Measurements from ENCODE around the gene MAMDC2.

MAMDC2 gene

DNA sequence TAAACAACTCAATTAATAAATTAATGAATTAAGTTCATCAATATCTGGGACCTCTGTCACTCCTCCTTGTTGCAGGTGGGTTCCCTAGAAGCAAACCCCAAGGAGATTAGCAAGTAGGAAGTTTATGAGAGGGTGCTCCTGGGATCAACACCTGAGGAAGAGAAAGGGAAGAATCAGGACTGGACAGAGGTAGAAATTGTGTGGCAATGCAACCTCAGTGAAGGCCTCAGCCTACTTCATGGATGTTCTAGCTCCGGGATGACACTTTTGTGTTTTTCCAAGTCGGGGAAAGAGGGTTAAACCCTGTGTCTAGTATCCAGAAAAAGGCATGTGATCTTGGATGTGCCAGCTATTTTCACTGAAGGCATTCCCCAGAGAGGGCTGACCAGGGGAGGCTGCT is 23.2 kb downstream of the MAMDC2 start:
- DNase-seq = no peak

DNA sequence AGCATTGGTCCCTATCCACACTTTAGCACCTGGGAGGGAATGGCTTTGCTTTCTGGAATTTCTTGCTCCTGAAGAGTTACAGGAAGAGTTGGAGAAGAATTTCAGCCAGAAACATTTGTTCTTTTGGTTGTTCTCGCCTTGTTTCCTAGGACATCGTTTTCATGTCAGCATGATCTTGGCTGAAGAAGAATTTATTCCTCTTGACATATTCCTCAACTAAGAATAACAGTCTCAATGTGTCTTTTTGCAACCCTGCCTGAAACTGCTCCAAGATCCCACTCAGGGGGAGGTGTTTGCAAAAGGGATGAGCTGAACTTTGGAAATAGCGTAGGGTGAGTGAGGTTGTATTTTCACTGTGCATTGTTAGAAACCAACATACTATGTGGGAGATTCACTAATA is 26.1 kb downstream of the MAMDC2 start:
- no peak for DNase-seq

DNA sequence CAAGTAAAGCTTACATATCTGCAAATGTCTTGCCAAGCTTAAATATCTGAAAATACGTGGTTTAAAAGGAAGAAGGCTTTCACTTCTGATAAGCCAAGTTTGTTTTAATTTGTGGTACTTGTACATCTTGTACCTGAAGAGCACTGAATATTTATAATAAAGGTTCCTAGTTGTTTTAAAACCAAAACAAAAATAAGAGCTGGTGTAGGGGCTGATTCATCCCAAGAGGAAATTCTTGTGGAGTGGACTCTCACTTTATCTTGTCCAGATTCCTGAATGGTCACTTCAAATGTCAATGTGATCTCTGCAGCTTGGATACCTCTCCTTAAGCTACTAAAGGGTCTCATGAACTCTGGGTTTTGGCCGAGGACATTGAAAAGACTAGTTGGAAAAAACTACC is 29.5 kb downstream of the MAMDC2 start:
- DNase-seq = no peak

DNA sequence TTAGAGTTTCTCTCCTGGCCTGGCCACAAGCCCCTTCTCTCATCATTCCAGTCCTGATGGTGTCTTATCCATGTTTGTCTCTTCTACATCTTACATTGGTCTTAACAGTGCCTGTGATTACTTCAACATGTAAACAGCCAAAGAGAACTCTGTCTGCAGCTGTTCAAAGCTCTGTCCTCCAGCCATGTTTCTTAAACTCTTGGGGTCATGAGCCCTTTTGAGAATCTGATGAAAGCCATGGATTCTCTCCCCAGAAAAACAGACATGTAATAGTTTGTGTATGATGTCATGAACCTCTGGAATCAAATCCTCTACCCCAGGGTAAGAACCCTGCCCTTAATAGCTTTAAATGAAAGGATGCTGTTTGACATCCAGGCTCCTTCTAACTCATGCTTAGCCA is 30.1 kb downstream of the MAMDC2 start:
- DNase-seq = no peak

DNA sequence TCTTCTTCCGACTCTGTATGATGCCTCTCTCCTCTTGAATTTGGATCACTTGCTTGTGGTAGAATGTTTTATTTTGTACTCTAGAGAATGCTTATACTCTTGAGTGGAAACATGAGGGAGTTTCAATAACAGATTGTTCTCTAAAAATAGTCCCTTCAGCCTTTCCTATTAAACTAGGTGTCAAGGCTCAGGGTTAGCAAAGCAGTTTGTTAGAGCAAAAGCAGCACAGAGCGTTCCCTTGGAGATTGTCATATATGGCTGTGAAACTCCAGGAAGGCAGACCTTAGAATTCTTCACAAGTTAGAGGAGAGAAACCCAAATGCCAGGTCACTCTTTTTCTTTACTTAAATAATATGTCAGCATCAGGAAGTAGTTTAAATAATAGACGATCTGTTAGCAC is 33.0 kb downstream of the MAMDC2 start:
- DNase-seq = no peak

DNA sequence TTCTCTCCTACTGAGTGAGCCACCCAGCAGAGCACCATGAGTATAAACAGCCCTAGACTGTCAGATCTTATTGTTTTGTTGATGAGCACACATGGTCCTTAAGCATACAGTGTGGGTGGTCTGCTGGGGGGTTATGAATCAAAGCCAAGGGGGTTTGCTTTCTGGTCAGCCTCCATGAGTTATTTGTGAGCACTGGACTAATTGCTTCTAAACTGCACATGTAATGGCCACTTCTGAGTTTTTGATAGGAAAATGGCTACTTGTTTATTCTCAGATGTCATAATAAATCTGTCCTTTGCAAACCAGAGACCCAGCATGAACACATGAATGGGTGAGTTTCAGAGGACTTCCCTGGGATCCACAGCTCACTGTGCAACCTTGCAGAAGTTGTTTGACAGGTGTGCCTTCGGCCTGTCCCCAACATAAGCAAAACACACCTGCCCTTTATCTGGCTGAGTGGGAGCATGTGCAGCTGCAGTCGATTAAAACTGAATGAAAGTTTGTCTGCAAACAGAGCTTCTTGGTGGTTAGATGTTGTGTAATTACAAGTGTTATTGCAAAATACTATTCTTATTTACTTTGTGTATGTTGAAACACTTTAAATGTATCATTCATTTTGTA is 35.9 kb downstream of the MAMDC2 start:
- no peak for DNase-seq

DNA sequence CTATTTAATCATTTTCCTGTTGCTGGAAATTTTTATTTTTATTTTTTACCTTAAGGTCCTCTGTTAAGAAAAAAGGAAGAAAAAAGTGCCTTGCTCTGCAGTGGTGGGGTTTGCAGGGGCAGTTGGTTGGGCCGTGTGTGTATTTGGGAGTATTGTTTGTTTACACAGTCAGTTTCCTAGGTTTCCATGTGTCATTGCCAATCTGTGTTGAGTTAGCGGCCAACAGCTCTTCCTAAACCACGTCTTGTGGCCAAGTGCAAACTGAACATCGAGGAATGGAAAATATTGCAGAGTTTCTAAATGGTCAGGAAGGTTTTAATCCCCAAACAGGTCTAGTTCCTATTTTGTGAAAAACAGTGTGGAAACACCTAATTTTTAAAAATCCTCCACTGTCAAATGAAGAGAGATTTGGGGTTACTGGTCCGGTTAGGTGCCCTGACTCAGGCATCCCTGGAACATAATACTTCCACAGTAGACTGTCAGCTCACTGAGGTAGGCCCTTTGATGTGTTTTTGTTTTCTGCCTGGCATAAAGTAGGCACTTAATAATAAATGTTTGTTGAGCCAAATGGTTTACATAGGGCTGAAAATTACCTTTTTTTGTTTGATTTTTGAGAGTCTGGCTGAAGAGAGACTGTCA is 37.0 kb downstream of the MAMDC2 start:
- peak; percentile 82 for DNase-seq

DNA sequence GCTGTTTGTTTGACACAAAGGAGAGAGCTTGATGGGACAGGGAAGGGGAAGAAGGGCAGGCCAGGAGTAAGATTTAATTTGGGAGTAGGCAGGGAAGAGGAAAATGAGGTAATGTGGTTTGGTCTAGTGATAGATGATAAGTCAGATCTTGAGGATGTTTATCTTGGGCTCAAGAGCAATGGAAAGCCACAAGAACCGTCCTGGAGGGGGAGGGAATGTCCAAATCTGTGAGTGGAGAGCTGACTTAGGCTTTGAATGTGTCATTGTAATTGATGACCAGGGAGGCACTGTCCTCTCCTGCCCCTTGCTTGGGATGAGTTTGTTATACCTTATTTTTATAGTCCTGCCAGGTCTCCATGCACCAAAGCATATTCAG is 37.5 kb downstream of the MAMDC2 start:
- DNase-seq = no peak

DNA sequence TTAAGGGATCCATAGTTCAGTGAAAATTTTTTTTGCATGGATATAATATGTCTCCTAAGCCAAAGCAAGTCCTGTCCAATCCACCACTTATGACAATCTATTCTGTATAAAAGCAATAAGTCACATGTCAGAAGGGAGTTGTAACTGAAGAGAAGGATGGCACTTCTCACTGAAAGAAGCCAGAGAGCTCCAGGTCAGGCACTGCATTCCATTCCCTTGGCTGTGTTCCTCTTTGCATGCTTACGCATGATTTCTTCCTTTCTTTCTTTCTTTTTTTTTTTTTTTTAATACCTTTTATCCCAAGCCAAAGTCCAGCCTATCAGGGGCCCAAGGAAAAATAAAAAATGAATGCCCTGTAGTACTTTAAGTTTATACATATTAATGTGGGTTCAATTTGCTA is 39.8 kb downstream of the MAMDC2 start:
- DNase-seq = no peak

DNA sequence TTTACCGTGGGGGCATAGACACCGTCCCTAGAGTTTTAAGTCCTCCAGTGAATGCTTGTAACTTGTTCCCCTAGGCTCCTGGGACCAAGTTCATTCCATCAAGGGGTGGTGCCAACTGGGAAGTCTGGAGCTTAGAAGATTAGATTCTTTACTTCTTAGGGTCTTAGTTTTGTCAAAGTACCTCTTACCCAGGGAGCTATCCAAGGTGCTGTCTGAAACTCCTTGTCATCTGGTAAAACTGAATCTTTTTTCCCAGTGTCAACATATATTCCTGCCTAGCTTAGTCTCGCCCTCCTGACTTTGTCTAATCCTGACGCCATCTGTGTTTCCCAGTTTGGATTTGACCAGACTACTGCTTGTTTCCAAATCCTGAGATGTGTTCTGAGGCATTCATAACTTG is 41.6 kb downstream of the MAMDC2 start:
- DNase-seq = no peak

DNA sequence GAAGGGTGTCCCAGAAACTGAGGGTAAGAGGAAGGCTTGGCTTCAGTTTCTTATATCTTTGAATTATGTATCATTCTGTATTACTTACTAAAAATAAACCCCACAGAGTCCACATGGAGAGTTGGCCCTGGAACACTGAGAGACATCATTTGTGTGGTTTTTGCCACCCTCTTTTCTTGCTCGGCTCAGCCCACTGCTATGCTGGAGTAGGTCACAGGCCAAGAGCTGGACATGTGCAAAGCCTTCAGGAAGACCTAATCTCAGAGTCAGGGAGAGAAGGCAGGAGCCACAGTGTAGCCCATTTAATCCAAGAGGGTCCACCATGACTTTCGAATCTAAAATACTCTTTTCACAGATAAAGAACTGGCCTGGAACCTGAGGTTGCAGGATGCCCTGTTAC is 47.5 kb downstream of the MAMDC2 start:
- DNase-seq = no peak

DNA sequence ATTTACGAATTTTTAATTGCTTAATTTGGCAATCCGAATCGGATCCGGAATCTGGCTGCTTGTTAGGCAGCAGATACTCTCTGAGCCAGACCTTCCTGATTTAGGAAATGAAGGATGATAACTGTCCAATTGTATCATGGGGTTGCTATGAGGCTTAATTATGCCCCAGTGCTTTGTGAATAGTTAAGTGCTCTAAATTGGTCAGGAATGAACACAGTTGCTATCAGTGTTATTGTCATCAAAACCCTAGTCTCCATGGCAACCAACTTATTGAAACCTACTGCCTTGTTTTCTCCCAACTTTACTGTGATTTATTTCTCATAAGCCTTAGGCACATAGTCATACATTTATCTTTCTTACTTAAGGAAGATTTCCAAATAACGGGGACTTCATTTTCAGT is 47.9 kb downstream of the MAMDC2 start:
- no peak for DNase-seq

DNA sequence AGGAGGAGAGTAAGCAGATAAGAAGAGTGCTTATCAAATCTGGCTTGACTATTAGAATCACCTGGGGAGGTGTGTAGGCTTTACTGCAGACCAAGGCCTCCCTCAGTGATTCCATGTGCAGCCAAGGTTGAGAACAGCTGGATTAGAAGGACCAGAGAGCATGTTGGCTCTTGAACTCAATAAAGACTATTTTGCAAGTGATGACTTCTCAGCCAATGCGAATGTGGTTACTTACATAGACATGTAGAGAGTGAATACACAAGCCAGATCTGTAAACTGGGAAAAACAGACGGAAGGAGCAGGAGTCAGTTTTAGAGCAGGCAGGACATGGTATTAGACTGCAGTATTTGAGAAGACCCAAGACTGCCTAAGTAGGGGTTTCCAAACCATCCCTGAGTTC is 48.5 kb downstream of the MAMDC2 start:
- no peak for DNase-seq

DNA sequence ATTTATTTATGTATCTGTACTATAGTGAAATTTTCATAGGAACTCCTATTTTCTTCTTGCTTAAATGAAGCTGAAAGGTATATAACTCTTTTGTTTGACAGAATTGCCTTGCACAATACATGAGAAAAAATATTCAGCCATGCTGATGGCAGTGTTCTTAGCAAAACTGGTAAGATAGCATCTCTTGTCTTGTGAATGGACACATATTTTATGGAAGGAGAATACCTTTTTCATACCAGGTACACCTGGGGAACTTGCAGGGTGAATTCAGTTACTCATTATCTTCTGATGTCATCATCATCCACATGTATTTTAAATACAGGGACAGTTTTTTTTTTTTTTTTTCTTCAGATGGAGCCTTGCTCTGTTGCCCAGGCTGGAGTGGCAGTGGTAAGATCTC is 49.4 kb downstream of the MAMDC2 start:
- no peak for DNase-seq

DNA sequence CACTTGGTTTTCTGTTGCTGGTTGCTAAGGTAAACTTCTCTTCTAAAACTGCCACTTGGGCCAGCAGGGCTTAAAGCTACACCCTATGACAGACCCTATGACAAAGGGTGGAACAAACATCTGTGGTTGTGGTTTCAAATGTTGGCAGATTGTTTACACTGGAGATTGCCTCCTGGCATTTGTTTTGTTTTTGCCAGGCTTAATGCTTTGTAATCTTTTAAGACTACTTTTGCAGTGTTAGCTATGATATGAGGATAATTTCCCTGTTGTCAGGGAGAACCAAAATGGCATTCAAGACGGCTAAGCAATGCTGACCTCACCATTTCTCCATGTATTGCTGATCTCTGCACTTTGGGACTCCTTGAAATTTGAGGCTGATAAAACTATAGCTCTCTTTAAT is 50.3 kb downstream of the MAMDC2 start:
- DNase-seq = no peak

DNA sequence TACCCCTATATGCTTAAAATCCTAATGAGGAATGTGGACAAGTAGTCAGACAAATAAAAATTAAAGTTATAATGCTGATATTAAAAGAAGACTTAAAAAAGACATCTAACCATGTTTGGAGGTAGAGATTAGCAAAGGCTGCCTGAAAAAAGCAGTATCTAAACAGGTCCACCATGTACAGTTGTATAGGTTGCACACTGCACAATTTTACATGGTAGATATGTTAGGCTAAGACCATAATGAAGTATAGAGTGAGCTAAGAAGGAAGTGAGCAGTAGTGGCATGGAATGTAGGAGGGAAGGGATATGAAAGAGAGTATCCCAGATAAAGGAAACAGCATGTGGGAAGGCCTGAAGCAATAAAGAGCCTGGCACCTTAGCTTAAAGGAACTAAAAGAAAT is 51.1 kb downstream of the MAMDC2 start:
- DNase-seq = no peak

DNA sequence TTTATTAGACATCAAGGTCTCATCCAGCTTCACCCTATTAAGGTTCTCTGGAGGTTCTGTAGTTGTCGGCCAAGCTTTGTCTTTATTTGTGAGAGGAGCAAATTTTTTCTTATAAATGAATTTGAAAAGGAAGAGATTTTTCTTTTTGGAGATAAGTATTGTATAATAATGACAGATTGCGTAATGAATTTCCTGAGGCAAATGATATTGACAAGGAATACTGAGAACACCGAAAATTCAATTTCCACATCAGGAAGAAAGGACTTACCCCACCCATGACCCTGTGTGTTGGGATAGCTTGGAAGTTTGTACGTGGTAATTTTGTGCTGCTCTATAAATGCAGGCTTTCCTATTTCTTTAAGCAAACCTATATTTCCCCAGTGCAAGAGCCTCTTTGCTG is 53.5 kb downstream of the MAMDC2 start:
- DNase-seq = no peak

DNA sequence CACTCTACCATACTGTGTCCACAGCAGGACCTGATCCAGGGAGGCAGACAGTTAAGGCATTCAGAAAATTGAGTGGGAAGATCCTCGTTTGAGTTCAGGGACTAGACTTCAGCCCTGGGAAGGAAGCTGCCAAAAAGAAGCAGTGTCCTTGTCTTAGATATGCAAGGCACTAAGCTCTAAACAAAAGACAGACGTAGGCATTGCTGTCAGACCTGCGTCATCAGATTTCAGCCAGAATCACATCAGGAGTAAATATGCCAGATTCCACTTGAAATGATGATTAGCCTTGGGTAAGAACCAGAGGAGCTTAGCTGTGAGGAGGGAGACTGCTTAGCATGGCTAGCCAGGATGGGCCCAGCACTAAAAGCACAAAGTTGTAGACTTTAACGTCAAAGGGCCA is 56.7 kb downstream of the MAMDC2 start:
- DNase-seq = no peak

DNA sequence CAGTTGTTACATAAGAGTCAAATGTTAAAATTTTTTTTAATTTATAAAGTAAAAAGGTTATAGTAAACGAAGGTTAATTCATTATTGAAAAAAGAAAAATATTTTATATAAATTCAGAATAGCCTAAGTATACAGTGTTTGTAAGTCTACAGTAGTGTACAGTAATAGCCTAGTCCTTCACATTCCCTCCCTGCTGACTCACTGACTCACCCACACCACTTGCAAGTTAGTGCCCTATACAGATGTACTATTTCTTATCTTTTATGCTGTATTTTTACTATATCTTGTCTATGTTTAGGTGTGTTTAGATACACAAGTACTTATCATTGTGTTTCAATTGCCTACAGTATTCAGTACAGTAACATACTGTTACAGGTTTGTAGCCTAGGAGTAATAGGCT is 57.6 kb downstream of the MAMDC2 start:
- DNase-seq = no peak

DNA sequence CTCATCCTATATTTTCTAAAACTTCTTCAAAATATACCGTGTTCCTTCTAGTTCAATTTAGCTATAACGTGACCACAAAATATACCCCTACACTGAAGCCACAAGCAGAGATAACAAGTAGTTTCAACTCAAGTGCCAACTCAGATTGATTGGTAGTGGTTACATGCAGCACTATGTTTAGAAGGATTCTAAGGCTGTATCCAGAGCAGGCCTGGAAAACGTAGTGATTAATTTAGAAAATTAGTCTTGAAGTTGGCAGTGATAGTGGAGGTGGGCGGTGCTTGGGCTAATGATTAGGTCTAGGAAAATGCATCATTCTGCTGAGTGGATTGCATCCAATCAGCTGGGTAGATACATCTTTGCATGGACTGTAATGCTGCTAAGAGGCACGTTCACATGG is 61.5 kb downstream of the MAMDC2 start:
- DNase-seq = no peak

DNA sequence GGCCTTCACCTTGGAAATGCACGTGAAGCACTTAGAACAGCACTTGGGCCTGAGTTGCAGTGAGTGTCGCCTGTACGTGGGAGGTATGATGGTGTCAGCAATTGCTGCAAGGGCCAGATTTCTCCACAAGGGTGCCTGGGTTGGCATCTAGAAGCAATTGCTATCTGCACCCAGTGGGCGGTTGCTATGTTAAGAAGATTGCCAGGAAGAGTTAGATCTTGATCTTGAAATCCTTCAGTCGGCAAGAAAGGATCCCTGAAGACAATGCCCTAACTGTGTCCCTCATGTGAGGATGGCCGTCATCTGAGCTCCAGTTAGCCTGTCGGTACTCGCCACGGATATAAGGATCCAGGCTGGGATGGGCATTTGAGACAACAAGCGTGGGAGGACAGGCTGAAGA is 62.9 kb downstream of the MAMDC2 start:
- no peak for DNase-seq

DNA sequence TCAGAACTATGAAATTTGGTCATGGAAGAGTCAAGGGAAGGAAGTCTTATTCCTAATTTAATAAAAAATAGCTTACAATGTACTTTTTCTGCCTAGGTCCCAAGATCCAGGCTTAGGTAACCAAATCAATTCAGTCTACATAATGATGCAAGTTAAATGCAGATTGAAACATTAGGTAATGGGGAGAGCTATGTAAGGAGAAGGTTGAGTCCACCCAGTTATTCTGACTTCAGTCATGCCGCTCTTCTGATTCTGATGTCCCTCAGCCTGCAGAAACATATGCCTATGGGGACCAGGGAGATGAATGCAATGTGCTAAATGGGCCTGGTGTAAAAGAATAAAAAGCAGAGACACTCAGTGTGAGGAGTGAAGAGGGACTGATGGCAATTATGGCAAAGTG is 63.9 kb downstream of the MAMDC2 start:
- DNase-seq = no peak

DNA sequence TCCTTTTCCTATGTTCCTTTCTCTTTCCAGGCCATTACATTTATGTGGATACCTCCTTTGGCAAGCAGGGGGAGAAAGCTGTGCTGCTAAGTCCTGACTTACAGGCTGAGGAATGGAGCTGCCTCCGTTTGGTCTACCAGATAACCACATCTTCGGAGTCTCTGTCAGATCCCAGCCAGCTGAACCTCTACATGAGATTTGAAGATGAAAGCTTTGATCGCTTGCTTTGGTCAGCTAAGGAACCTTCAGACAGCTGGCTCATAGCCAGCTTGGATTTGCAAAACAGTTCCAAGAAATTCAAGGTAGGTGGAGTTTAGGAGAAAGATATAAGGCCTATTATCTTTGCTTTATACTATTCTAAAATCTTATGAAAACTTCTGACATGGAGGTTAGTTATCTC is 64.5 kb downstream of the MAMDC2 start:
- DNase-seq = no peak

DNA sequence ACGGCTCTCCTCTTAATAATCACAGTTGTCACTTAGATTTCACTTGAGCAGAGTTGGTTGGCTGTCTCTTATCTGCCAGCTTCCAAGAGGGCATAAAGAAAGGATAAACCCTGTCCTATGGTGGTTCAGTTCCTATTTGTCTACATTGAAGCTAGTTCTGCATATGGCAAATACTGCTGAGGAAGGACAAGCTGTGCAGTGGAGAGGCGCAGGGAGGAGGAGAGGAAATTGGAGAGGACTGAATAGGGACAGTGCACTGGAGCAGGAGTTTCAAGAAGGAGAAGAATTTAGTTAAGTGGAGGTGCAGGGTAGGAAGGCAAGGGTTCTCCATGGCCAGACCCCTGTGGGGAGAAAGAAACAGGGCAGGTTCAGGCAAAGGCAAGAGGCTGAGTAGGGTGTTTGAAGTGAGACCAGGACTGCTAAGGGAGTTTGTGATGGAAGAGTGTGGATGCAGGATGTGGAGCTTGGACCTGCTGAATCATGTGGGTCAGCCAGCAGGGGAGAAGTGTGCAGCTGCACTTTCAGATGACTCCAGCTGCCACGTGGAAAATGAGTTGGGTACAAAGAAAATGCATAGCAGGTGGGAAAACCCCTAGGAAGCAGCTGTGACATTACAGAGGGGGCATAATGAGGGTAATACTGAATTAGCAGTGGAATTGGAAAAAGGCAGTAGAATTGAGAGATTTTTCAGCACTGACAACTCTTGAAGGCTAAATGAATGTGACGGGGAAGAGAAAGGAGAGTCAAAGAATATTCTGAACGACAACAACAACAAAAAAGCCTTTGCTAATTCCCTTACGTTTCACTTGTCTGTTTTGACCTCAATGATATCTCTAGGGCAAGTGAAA is 66.8 kb downstream of the MAMDC2 start:
- peak; percentile 44 for DNase-seq

All from right hindlimb (tissue), 1 donor.